Kidney (tissue), 14 donors: Measurements from ENCODE around the gene FBXO11. TPM values are rescaled to one million over a fixed set of nuclear protein-coding genes. Genes with fewer than 3 reads are reported as not detected.
"Not testable (repeated sequence)": the region's sequence is repeated elsewhere in the genome, so short reads cannot be mapped to it uniquely, and the experiment has no call there.

Experiments used
- DNase-seq, 5 donors: peaks; one replicate each; pipeline ENCODE4 v3.0.0-alpha.2; 2013 to 2020
- FAIRE-seq: peaks from 2 replicates; lab custom pipeline; 2012; peaks lifted over from hg19 to GRCh38; lab: Jason Lieb, UNC
- H3K27ac ChIP-seq, 2 donors: one replicate each; pipeline ENCODE4 v1.7.0; 2013; ENCODE audit warnings: low read depth in 2 of 2, low read length in 2 of 2, inconsistent platforms in 1 of 2
- H3K27me3 ChIP-seq: one replicate; pipeline ENCODE4 v1.7.1; 2013; ENCODE audit warnings: low read length, inconsistent platforms; ENCODE audit not compliant: control insufficient read depth, insufficient read depth
- H3K36me3 ChIP-seq, 3 donors: one replicate each; pipeline versions ENCODE4 v1.7.0 to v1.7.1; 2013; ENCODE audit warnings: low read length in 3 of 3, control low read depth in 1 of 3, inconsistent platforms in 1 of 3; ENCODE audit not compliant: insufficient read depth in 3 of 3, control insufficient read depth in 2 of 3
- H3K4me1 ChIP-seq, 3 donors: one replicate each; pipeline versions ENCODE4 v1.7.0 to v1.7.1; 2013; ENCODE audit warnings: low read length in 3 of 3, inconsistent platforms in 1 of 3, low read depth in 1 of 3; ENCODE audit not compliant: control insufficient read depth in 2 of 3, insufficient read depth in 2 of 3
- H3K4me3 ChIP-seq, 3 donors: one replicate each; pipeline versions ENCODE4 v1.7.0 to v1.8.1; 2013; ENCODE audit warnings: low read length in 3 of 3, control low read depth in 1 of 3, inconsistent platforms in 1 of 3
- H3K9ac ChIP-seq, 3 donors: one replicate each; pipeline versions ENCODE4 v1.7.0 to v1.7.1; 2013; ENCODE audit warnings: low read length in 3 of 3, control low read depth in 1 of 3, inconsistent platforms in 1 of 3
- H3K9me3 ChIP-seq, 3 donors: one replicate each; pipeline versions ENCODE4 v1.7.0 to v1.7.1; 2013; ENCODE audit warnings: low read length in 3 of 3, control low read depth in 1 of 3, inconsistent platforms in 1 of 3; ENCODE audit not compliant: control insufficient read depth in 2 of 3, insufficient read depth in 1 of 3
- intact Hi-C: fragments of 100-400 bp; cut with DNase I; formaldehyde crosslinking; loops from one replicate; pipeline ENCODE4 v1.11.1; 2022
- polyA plus RNA-seq: library from polyadenylated mRNA; stranded (reverse); fragments of 350-450 nt; fragmentation: Illumina TruSeq; extraction: RNeasy Lipid Tissue Mini Kit (QIAGEN cat#74804); gene quantifications from one replicate; pipeline ENCODE4 v1.2.3, GENCODE V29; 2014; ENCODE audit warnings: low read depth, low replicate concordance; ENCODE audit not compliant: insufficient read depth
- total RNA-seq: library from RNA; stranded (reverse); fragmentation: NEBNext Ultra II Directional; extraction: Animal tissue kit (Norgen Biotek cat#: 25700); gene quantifications from one replicate; pipeline ENCODE4 v1.2.1, GENCODE V29; 2021
- TF ChIP-seq, protein P1 (sequence below): IDR thresholded peaks from 3 replicates; pipeline ENCODE4 v1.5.1; 2012; ENCODE audit warnings: mild to moderate bottlenecking, moderate library complexity, borderline replicate concordance; ENCODE audit not compliant: insufficient read depth; ENCODE audit errors: extremely low read depth
- donor health status: control.
- donor health status: control.
- donor health status: control.
- donor health status: control.
- donor health status: control.
- donor health status: DM: yes; HTN: yes; CAD: no.
- donor health status: Normal renal cell carcinoma (clear cell type).

The FBXO11 gene
- total and polyA plus RNA-seq, 2 donors from 2014 or later, result 21.9 to 68.7 TPM

DNA sequence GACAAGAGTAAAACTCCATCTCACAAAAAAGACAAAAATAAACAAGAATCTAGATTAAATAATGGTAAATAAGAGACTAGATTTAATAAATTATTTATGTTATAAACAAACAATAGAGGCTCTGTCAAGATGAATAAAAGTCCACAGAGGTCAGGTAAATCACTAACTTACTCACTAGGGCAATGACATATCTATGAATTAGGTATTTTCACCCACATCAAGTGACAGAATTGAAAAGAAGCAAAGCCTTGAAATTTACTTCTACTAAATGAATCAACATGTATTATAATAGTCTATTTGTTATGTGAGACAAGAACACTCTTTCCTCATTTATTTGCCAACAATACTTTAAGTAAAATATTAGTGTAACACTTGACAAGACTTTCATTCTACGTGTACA, 41.7 kb downstream of the FBXO11 start:
- Histone ChIP-seq H3K4me1 (peaks cover 0 to 17% (median 4%) of the 10 kb centered on the region in 3 donors), H3K9me3 (no peaks in the 10 kb centered on the region), H3K27ac (no peak overlapping the region), H3K4me3 (no peak overlapping the region), H3K36me3 (no peaks in the 10 kb centered on the region), H3K27me3 (no peaks in the 10 kb centered on the region), H3K9ac (no peak overlapping the region)
- intact Hi-C loops, result no loop called here
- TF ChIP-seq, protein P1, sequence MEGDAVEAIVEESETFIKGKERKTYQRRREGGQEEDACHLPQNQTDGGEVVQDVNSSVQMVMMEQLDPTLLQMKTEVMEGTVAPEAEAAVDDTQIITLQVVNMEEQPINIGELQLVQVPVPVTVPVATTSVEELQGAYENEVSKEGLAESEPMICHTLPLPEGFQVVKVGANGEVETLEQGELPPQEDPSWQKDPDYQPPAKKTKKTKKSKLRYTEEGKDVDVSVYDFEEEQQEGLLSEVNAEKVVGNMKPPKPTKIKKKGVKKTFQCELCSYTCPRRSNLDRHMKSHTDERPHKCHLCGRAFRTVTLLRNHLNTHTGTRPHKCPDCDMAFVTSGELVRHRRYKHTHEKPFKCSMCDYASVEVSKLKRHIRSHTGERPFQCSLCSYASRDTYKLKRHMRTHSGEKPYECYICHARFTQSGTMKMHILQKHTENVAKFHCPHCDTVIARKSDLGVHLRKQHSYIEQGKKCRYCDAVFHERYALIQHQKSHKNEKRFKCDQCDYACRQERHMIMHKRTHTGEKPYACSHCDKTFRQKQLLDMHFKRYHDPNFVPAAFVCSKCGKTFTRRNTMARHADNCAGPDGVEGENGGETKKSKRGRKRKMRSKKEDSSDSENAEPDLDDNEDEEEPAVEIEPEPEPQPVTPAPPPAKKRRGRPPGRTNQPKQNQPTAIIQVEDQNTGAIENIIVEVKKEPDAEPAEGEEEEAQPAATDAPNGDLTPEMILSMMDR, result no peak
- DNase-seq (no peak), FAIRE-seq (no peak)

DNA sequence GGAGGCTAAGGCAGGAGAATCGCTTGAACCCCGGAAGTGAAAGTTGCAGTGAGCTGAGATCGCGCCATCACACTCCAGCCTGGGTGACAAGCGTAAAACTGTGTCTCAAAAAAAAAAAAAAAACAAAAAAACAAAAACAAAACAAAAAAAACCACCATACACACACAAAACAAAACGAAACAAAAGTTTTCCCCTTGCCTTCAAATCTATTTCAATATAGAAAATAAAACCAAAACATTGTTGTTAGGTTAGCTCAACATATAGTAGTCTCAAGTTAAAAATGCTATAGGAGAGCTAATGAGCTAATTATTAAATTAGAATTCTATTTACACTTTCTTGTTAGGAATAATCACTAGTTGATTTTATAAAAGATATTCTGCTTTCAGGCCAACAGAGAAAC, 43.3 kb downstream of the FBXO11 start:
- DNase-seq (no peak), FAIRE-seq (no peak)
- H3K9me3 ChIP-seq, result no peaks in the 10 kb centered on the region
- H3K4me1 ChIP-seq, result peaks cover 0 to 16% (median 4%) of the 10 kb centered on the region in 3 donors
- H3K36me3 ChIP-seq, result no peaks in the 10 kb centered on the region
- intact Hi-C loops, result no loop called here
- no peak overlapping the region for H3K4me3 ChIP-seq
- no peak overlapping the region for H3K9ac ChIP-seq
- H3K27me3 ChIP-seq, result no peaks in the 10 kb centered on the region
- no peak overlapping the region for H3K27ac ChIP-seq
- TF ChIP-seq, protein P1, result no peak

DNA sequence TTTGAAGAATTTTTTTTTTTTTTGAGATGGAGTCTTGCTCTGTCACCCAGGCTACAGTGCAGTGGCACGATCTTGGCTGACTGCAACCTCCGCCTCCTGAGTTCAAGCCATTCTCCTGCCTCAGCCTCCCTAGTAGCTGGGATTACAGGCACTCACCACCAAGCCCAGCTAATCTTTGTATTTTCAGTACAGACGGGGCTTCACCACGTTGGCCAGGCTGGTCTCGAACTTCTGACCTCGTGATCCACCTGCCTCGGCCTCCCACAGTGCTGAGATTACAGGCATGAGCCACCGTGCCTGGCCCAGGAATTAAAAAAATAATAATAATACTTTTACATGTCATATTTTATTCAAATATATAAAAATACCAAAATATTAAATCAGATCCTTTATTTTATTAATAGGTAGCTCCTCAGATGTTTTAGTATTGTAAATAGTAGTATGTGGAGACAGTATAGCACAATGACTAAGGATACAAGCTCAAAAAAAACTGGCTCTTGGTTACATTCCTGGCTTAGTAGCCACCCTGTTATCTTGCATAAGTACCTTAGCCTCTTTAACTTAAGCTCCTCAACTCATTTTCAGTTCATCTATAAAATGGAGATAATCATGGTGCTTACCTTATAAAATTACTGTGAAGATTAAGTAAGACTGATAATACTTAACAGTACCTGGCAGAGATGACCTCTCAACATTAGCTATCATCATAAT, 53.1 kb downstream of the FBXO11 start:
- not testable (repeated sequence) for H3K27me3 ChIP-seq, H3K4me1 ChIP-seq, H3K4me3 ChIP-seq, H3K27ac ChIP-seq, FAIRE-seq, H3K9ac ChIP-seq, DNase-seq, H3K36me3 ChIP-seq, H3K9me3 ChIP-seq
- intact Hi-C loops, result loop anchor here (10.0 kb wide), 2 partner anchors 52 to 252 kb away; partner anchors contain the start of gene FBXO11

DNA sequence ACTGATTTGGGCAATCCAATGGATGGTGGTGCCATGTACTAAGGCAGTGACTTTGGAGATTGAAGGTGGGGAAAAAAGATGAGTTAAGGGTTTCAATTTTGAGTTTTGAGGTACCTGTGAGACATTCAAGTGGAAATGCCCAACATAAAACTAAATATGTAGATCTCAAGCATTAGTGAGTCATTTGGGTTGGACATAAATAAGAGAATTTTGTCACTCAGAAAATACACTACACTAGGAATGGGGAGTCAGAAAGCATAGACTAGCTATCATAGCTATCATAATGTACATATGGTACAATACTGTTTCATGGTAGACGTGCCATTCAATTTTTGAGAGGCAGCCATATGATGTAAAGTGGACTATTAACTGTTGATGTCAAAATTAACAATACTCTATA, 56.1 kb downstream of the FBXO11 start:
- FAIRE-seq (no peak), DNase-seq (no peak)
- no peak overlapping the region for H3K4me3 ChIP-seq
- no peaks in the 10 kb centered on the region for H3K9me3 ChIP-seq
- no peaks in the 10 kb centered on the region for H3K27me3 ChIP-seq
- no peak overlapping the region for H3K27ac ChIP-seq
- no peak overlapping the region for H3K9ac ChIP-seq
- H3K4me1 ChIP-seq, result peaks cover 0 to 4% (median 0%) of the 10 kb centered on the region in 3 donors
- no peaks in the 10 kb centered on the region for H3K36me3 ChIP-seq
- intact Hi-C loops, result loop anchor here (10.0 kb wide), 2 partner anchors 55 to 255 kb away; partner anchors contain the start of gene FBXO11
- TF ChIP-seq, protein P1, result no peak
